GM18505 (cell line): ENCODE data around the gene MAML2.

ENCODE experiments used
- ATAC-seq: cut with Tn5 transposase; IDR thresholded peaks from one replicate; pipeline ENCODE4 v1.9.1; 2021; ENCODE audit not compliant: unreplicated experiment
- POLR2A ChIP-seq: IDR thresholded peaks from 4 replicates; pipeline ENCODE4 v1.6.1; 2011; ENCODE audit warnings: borderline replicate concordance; ENCODE audit not compliant: insufficient read depth, insufficient read length; ENCODE audit errors: extremely low read depth

Gene MAML2

DNA sequence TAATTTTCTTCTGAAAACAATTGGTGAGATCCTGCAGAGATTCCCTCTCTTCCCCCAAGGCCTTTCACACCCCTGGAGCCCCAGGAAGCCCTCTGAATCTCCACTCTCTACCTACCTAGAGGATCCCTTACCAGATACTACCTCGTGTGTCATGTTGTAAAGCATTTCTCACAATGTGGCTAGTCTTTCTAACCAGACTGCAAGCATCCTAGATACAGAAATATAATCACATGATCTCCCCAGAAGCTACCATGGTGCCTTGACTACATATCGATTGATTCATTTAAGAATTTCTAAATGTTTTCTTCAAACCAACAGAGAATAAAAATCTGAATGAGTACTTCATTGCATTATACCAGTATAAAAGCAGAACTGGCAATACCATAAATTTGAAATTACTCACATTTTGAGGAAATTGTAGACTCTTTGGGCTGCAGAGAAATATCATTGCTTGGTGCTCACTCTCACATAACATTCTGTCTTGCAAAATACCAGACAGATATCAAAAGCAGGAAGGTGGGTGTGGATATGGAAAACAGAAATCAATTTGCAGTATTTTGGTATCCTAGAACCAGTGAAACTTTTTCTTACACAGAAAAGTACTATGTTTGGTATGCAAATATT lies 113.5 kb downstream of the MAML2 start:
- TF ChIP-seq POLR2A, result no peak
- no peak for ATAC-seq

- no peak for TF ChIP-seq POLR2A
- ATAC-seq, result no peak
Measured at GRCh38 chr11:96228910-96229309, 114.1 kb downstream of the MAML2 start.

GRCh38 chr11:96228473-96228891 lies 114.5 kb downstream of the MAML2 start:
- ATAC-seq, result no peak
- no peak for TF ChIP-seq POLR2A

- no peak for ATAC-seq
- TF ChIP-seq POLR2A, result no peak
Measured at GRCh38 chr11:96227244-96227643, 115.8 kb downstream of the MAML2 start.

- no peak for ATAC-seq
- TF ChIP-seq POLR2A, result no peak
Measured at GRCh38 chr11:96223083-96223482, 119.9 kb downstream of the MAML2 start.

DNA sequence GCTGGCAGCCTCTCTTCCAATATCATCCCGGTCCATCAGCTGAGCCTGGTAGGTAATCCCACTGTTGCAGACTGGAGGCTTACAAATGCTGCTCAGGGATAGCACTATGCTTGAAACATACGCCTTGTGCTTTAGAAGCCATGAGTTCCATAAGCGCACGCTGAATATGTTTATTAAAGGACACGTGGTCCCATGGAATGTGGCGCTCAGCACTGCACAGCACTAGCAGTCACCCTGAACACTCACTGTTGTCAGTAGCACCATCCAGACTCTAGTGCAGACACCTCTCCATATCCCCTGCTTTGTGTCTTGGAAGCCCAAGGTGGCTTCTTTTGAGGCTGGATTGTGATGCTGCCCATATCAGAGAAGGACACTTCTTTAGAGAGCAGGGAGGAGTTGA lies 120.9 kb downstream of the MAML2 start:
- TF ChIP-seq POLR2A, result no peak
- no peak for ATAC-seq

DNA sequence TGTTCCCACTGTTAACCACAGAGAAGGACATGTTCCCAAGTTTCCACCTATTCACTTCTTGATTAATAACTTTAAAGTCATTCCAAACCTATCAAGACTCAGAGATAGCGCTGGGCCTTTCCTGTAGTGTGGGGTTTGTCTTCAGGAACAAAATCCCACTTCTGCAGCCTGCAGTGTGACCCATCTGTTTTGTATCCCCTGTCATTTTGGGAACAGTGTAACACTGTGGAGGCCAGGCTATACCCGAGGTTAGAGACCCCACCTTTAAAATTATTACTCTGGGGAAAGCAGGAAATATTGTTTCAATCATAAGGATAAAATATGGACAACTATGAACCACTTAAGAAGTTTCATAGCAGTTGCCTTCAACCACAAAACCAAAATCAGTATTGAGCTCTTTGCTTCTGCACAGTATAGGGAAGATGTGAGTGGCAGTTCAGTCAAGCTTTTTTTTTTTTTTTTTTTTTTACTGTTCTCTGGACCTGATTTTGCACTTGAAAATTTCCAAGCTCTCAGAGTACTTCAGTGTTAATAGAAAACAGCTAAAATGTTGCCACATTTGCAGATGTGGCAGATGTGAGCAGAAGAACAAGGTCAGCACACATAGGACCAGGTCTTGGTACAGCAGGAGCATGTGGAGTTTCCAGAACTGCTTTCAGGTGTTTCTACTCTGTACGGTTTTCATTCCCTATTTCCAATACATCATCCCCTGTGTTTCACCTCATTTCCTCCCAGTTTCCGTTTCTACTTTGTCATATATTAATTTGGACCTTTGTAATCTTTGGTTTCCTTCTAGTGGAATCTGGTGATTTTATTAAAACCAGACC lies 121.5 kb downstream of the MAML2 start:
- TF ChIP-seq POLR2A, result no peak
- no peak for ATAC-seq

DNA sequence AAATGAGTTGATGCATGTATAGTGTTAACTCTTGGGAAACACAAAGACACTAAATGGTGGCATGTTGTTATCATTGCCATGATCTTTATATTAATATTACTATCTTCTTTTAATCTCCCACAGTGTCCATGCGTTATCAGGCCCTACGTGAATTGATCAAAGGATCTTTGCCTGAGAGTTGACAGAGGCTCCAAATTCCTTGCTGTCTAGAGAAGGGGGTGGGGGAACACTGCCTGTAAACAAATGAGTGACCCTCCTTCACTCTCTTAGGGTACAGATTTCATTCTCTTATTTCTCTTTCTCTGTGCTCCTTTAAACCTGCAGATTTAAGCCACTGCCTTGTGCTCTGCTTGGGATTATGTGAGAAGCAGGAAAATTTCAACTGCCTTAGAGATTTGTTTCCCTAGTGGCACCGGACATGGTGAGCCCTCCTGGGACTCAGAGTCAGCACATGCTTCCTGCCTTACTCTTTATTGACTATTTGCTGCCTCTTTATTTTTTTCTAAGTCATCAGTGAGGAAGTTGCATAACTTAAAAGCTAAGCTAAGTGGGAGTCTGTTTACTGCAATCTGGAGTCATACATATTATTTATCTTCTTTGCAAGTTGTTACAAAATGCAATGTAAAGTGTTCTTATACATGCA lies 122.9 kb downstream of the MAML2 start:
- no peak for ATAC-seq
- no peak for TF ChIP-seq POLR2A

DNA sequence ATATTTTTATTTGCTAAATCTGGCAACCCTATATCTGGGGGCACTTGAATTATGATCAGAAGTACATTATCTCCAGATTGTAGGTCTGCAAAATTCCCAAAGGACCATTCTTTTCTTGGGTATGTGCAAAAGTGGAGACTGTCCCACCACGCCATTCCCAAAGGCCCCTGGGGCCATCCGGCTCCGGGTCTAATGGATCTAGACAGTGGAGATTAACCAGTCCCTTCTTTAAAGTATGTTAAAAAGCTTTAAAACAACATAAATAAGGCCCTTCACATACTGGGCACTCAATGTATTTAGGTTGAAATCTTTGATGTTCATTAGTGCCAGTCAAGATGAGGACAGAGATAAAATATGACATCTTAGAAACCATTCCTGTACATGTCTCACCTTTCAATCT lies 124.1 kb downstream of the MAML2 start:
- no peak for TF ChIP-seq POLR2A
- ATAC-seq, result no peak

- no peak for ATAC-seq
Measured at GRCh38 chr11:96218006-96218405, 125.0 kb downstream of the MAML2 start.

GRCh38 chr11:96217206-96217605 lies 125.8 kb downstream of the MAML2 start:
- no peak for ATAC-seq
- TF ChIP-seq POLR2A, result no peak

More at GRCh38 chr11:96218006-96218405, 125.0 kb downstream of the MAML2 start:
- TF ChIP-seq POLR2A, result no peak

DNA sequence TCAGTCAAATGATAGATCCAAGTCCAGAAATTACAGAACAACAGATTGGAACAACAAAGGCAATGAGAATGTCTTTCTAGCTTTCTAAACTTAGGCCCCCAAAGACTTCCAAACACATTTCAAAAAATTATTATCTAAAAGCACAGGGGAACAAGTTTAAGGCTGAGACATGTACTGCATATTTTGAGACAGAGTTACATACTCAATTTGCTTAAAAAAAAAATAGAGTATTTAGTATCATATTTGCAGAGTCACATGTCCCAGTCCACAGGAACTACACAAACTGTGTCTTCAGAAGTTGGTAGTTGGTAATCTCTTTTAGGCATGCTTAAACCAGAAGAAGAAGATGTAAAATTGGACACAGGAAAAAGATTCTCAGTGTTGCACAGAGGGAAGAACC lies 127.2 kb downstream of the MAML2 start:
- ATAC-seq, result no peak
- TF ChIP-seq POLR2A, result no peak

- peak; percentile 74 for ATAC-seq
- TF ChIP-seq POLR2A, result no peak
Measured at GRCh38 chr11:96215110-96215782, 127.7 kb downstream of the MAML2 start.
